IMR-90 (cell line): Measurements from ENCODE around the gene HLA-F. TPM values are rescaled to one million over a fixed set of nuclear protein-coding genes. Genes with fewer than 3 reads are reported as not detected.

Experiments
- ATAC-seq: fragments of 200-7000 bp; cut with Tn5 transposase; 2 replicates; pipeline ENCODE4 v1.9.1; 2020; ENCODE audit warnings: low read depth, mild to moderate bottlenecking, moderate library complexity
- BruUV-seq: library from RNA; stranded (reverse); fragments of 400-500 nt; replicated peaks from 2 replicates; lab custom pipeline; 2021; lab: Mats Ljungman, UMichigan
- CTCF ChIA-PET: fragments of 300-600 bp; formaldehyde crosslinking; extraction: SDS; loops from one replicate; lab custom pipeline; 2021; ENCODE audit warnings: antibody characterized with exemption; lab: Yijun Ruan, JAX
- POLR2A ChIA-PET: fragments of 300-600 bp; sonication (Branson Sonifier 250); formaldehyde crosslinking; loops from one replicate; lab custom pipeline; 2022; ENCODE audit warnings: antibody characterized with exemption; ENCODE audit not compliant: unreplicated experiment; lab: Charles Lee
- DNase-seq: peaks from one replicate; pipeline ENCODE4 v3.0.0; 2013
- H2AFZ ChIP-seq: replicated peaks from 2 replicates; pipeline ENCODE3; 2013; ENCODE audit warnings: low read length, mild to moderate bottlenecking; ENCODE audit not compliant: poor library complexity
- H2AK5ac ChIP-seq: 2 replicates; pipeline ENCODE4 v1.6.1; 2013; ENCODE audit warnings: low read depth, low read length, inconsistent platforms
- H2AK9ac ChIP-seq: replicated peaks from 2 replicates; pipeline ENCODE3; 2013; ENCODE audit warnings: mild to moderate bottlenecking, low read depth, low read length, moderate library complexity; ENCODE audit not compliant: poor library complexity
- H2BK120ac ChIP-seq: 2 replicates; pipeline ENCODE4 v1.6.1; 2013; ENCODE audit warnings: low read depth, low read length, inconsistent platforms
- H2BK15ac ChIP-seq: 3 replicates; pipeline ENCODE4 v1.6.1; 2013; ENCODE audit warnings: low read depth, low read length, inconsistent platforms
- H2BK20ac ChIP-seq: 2 replicates; pipeline ENCODE4 v1.6.1; 2013; ENCODE audit warnings: low read depth, mild to moderate bottlenecking, inconsistent platforms, low read length, moderate library complexity
- H2BK5ac ChIP-seq: 2 replicates; pipeline ENCODE4 v1.6.1; 2013; ENCODE audit warnings: mild to moderate bottlenecking, low read depth, low read length, inconsistent platforms; ENCODE audit not compliant: poor library complexity, severe bottlenecking
- H3K14ac ChIP-seq: replicated peaks from 2 replicates; pipeline ENCODE4 v1.6.1; 2013; ENCODE audit warnings: low read depth, low read length, inconsistent platforms
- H3K18ac ChIP-seq: 2 replicates; pipeline ENCODE4 v1.6.1; 2013; ENCODE audit warnings: low read depth, low read length, control low read depth
- H3K23ac ChIP-seq: 2 replicates; pipeline ENCODE4 v1.6.1; 2013; ENCODE audit warnings: low read depth, low read length, inconsistent platforms
- H3K27ac ChIP-seq: 2 replicates; pipeline ENCODE4 v1.5.1; 2013; ENCODE audit warnings: mild to moderate bottlenecking, control low read depth, low read length; ENCODE audit not compliant: insufficient read depth
- H3K27me3 ChIP-seq: 2 replicates; pipeline ENCODE4 v1.6.1; 2013; ENCODE audit warnings: low read length; ENCODE audit not compliant: control insufficient read depth, insufficient read depth
- H3K36me3 ChIP-seq: 2 replicates; pipeline ENCODE4 v1.6.1; 2013; ENCODE audit warnings: low read length, mixed read lengths; ENCODE audit not compliant: control insufficient read depth, insufficient read depth
- H3K4ac ChIP-seq: 2 replicates; pipeline ENCODE4 v1.6.1; 2013; ENCODE audit warnings: low read depth, low read length, inconsistent platforms
- H3K4me1 ChIP-seq: 2 replicates; pipeline ENCODE4 v1.6.1; 2013; ENCODE audit warnings: low read length, mixed read lengths; ENCODE audit not compliant: control insufficient read depth, insufficient read depth
- H3K4me2 ChIP-seq: 2 replicates; pipeline ENCODE4 v1.6.1; 2013; ENCODE audit warnings: low read depth, mild to moderate bottlenecking, control low read depth, low read length, moderate library complexity
- H3K4me3 ChIP-seq: 2 replicates; pipeline ENCODE4 v1.5.1; 2013; ENCODE audit warnings: low read depth, mild to moderate bottlenecking, control low read depth, low read length, moderate library complexity; ENCODE audit not compliant: insufficient read depth
- H3K56ac ChIP-seq: 2 replicates; pipeline ENCODE4 v1.6.1; 2013; ENCODE audit warnings: low read length, inconsistent platforms; ENCODE audit not compliant: insufficient read depth; ENCODE audit errors: extremely low read depth
- H3K79me1 ChIP-seq, 2 experiments: 2 replicates each; pipeline ENCODE4 v1.6.1; 2013; ENCODE audit warnings: low read length in 2 of 2, inconsistent platforms in 1 of 2, low read depth in 1 of 2
- H3K9ac ChIP-seq: 2 replicates; pipeline ENCODE4 v1.6.1; 2013; ENCODE audit warnings: low read depth, low read length, control low read depth
- H3K9me1 ChIP-seq: 2 replicates; pipeline ENCODE4 v1.6.1; 2013; ENCODE audit warnings: low read length, inconsistent platforms; ENCODE audit not compliant: insufficient read depth
- H3K9me3 ChIP-seq: 2 replicates; pipeline ENCODE4 v1.6.1; 2013; ENCODE audit warnings: low read length; ENCODE audit not compliant: control insufficient read depth, insufficient read depth
- H4K20me1 ChIP-seq: 2 replicates; pipeline ENCODE4 v1.6.1; 2013; ENCODE audit warnings: low read length, inconsistent platforms; ENCODE audit not compliant: insufficient read depth
- H4K5ac ChIP-seq: 2 replicates; pipeline ENCODE4 v1.6.1; 2013; ENCODE audit warnings: mild to moderate bottlenecking, low read depth, low read length, control low read depth
- H4K8ac ChIP-seq, 2 experiments: 2 replicates each; pipeline ENCODE4 v1.6.1; 2013; ENCODE audit warnings: low read depth in 2 of 2, low read length in 2 of 2, control low read depth in 1 of 2, inconsistent platforms in 1 of 2
- H4K91ac ChIP-seq: 2 replicates; pipeline ENCODE4 v1.6.1; 2013; ENCODE audit warnings: low read depth, low read length, inconsistent platforms; ENCODE audit not compliant: insufficient read depth
- BHLHE40 ChIP-seq: fragments of 150-350 bp; IDR thresholded peaks from 2 replicates; pipeline ENCODE4 v1.6.1; 2016; ENCODE audit warnings: mild to moderate bottlenecking, low read depth, low read length
- CEBPB ChIP-seq: IDR thresholded peaks from 2 replicates; pipeline ENCODE4 v1.6.1; 2012; ENCODE audit warnings: low read depth, low read length, improper control_type of control experiment
- CHD1 ChIP-seq: IDR thresholded peaks from 2 replicates; pipeline ENCODE4 v1.6.1; 2012; ENCODE audit warnings: low read depth, low read length, improper control_type of control experiment
- CTCF ChIP-seq: conservative IDR thresholded peaks from 2 replicates; pipeline ENCODE4 v1.5.1; 2012; ENCODE audit warnings: mild to moderate bottlenecking, low read depth, low read length, improper control_type of control experiment
- FOS ChIP-seq: fragments of 150-350 bp; IDR thresholded peaks from 2 replicates; pipeline ENCODE4 v1.6.1; 2016; ENCODE audit warnings: low read depth, low read length
- MAFK ChIP-seq: IDR thresholded peaks from 2 replicates; pipeline ENCODE4 v1.6.1; 2012; ENCODE audit warnings: low read depth, low read length, improper control_type of control experiment
- MAZ ChIP-seq: IDR thresholded peaks from 2 replicates; pipeline ENCODE4 v1.6.1; 2012; ENCODE audit warnings: low read depth, mild to moderate bottlenecking, low read length, improper control_type of control experiment, moderate library complexity, borderline replicate concordance
- MXI1 ChIP-seq: IDR thresholded peaks from 2 replicates; pipeline ENCODE4 v1.6.1; 2012; ENCODE audit warnings: low read depth, mild to moderate bottlenecking, low read length, moderate library complexity, borderline replicate concordance
- NFE2L2 ChIP-seq: fragments of 150-350 bp; IDR thresholded peaks from 2 replicates; pipeline ENCODE4 v1.6.1; 2016; ENCODE audit warnings: low read depth, mild to moderate bottlenecking, low read length
- POLR2A ChIP-seq: IDR thresholded peaks from 2 replicates; pipeline ENCODE4 v1.6.1; 2012; ENCODE audit warnings: mild to moderate bottlenecking, low read depth, low read length
- RAD21 ChIP-seq: IDR thresholded peaks from 2 replicates; pipeline ENCODE4 v1.6.1; 2012; ENCODE audit warnings: low read length, improper control_type of control experiment
- RCOR1 ChIP-seq: IDR thresholded peaks from 2 replicates; pipeline ENCODE4 v1.6.1; 2012; ENCODE audit warnings: mild to moderate bottlenecking, low read length, improper control_type of control experiment; ENCODE audit not compliant: insufficient replicate concordance
- RFX5 ChIP-seq: IDR thresholded peaks from 2 replicates; pipeline ENCODE4 v1.8.0; 2012; ENCODE audit warnings: low read depth, mild to moderate bottlenecking, low read length, moderate library complexity
- SMC3 ChIP-seq: fragments of 150-350 bp; IDR thresholded peaks from 2 replicates; pipeline ENCODE4 v1.6.1; 2016; ENCODE audit warnings: low read depth, mild to moderate bottlenecking, antibody characterized with exemption, low read length, moderate library complexity
- WGBS, 2 experiments: methylation state at CpG; one replicate each; pipeline versions ENCODE4 v1.1.5 to v1.1.7; 2013; ENCODE audit warnings: missing lambda C conversion rate in 2 of 2; ENCODE audit not compliant: insufficient read length in 1 of 2; ENCODE audit errors: extremely low coverage in 2 of 2; 5-methylcytosine and 5-hydroxymethylcytosine counted together
- dilution Hi-C: fragments of 300-500 bp; cut with HindIII; formaldehyde crosslinking; loops from one replicate; pipeline ENCODE4 v1.14.3; 2018; ENCODE audit warnings: low sequenced_read_pairs; ENCODE audit not compliant: unreplicated experiment
- in situ Hi-C: fragments of 300-500 bp; cut with MboI; formaldehyde crosslinking; loops from 3 replicates; pipeline ENCODE4 v1.14.3; 2019; ENCODE audit warnings: low sequenced_read_pairs, inconsistent platforms, mixed read lengths
- intact Hi-C: fragments of 100-400 bp; cut with micrococcal nuclease; formaldehyde crosslinking; loops from 2 replicates; pipeline ENCODE4 v1.10.0; 2022
- polyA plus RNA-seq, 3 experiments: library from polyadenylated mRNA; depleted of rRNA; stranded (reverse); fragments of >200 nt; gene quantifications; 2 replicates each; pipeline ENCODE4 v1.2.3, GENCODE V29; 2012; ENCODE audit warnings: low replicate concordance in 1 of 3
- total RNA-seq: library from RNA; depleted of rRNA; stranded (reverse); fragments of >200 nt; gene quantifications from 2 replicates; pipeline ENCODE4 v1.2.3, GENCODE V29; 2012
- TF ChIP-seq, protein P1 (sequence below): fragments of 150-350 bp; IDR thresholded peaks from 2 replicates; pipeline ENCODE4 v1.6.1; 2016; ENCODE audit warnings: low read depth, mild to moderate bottlenecking, low read length, moderate library complexity, borderline replicate concordance
- TF ChIP-seq, protein P2 (sequence below): fragments of 150-350 bp; IDR thresholded peaks from 2 replicates; pipeline ENCODE4 v1.6.1; 2017; ENCODE audit warnings: mild to moderate bottlenecking, antibody characterized with exemption, low read length, low read depth

Gene HLA-F
- total and polyA plus RNA-seq, 2 of the 4 experiments (the other 2 are of a cell fraction): not detected

DNA sequence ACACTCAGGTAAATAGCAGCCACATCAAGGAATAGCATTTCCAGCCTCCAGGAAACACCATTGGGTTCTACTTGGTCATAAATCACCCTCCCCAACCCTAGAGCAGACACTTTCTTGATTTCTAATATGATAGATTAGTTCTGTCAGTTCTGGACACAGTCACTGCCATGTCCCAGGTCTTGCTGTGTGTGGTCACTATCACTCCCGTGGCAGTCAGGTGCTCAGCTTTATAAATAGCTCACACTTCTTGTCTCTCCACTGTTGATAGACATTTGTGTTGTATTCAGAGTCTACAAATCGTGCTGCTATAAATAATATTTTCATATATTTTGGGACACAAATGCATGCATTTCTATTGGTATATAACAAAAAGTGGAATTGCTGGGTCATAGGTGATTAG is 13.3 kb downstream of the HLA-F start:
- Histone ChIP-seq H3K36me3 (no peaks in the 10 kb centered on the region), H2BK20ac (no peak overlapping the region), H3K9me1 (no peaks in the 10 kb centered on the region; the same call in 1 of the 2 replicates), H3K9me3 (no peaks in the 10 kb centered on the region), H3K56ac (no peak overlapping the region), H3K4me1 (peaks cover 5% of the 10 kb centered on the region; the same call in 1 of the 2 replicates), H3K27ac (no peak overlapping the region), H3K79me1 (no peaks in the 10 kb centered on the region), H4K91ac (no peak overlapping the region), H4K5ac (no peak overlapping the region), H4K20me1 (peaks cover 2% of the 10 kb centered on the region; the same call in 1 of the 2 replicates), H3K23ac (no peak overlapping the region), H2AK5ac (no peak overlapping the region), H3K9ac (no peak overlapping the region), H4K8ac (no peak overlapping the region), H2BK15ac (no peak overlapping the region), H2BK5ac (no peak overlapping the region), H2AK9ac (no peak overlapping the region), H3K4me2 (no peak overlapping the region), H2AFZ (no peak overlapping the region), H3K4me3 (no peak overlapping the region), H2BK120ac (no peak overlapping the region), H3K4ac (no peak overlapping the region), H3K27me3 (no peaks in the 10 kb centered on the region; the same call in 1 of the 2 replicates), H3K14ac (no peak overlapping the region), H3K18ac (no peak overlapping the region)
- BruUV-seq: no TSS peak
- TF ChIP-seq RCOR1: no peak
- no peak for TF ChIP-seq MAFK
- no peak for TF ChIP-seq CHD1
- TF ChIP-seq RFX5: no peak
- TF ChIP-seq, protein P1, sequence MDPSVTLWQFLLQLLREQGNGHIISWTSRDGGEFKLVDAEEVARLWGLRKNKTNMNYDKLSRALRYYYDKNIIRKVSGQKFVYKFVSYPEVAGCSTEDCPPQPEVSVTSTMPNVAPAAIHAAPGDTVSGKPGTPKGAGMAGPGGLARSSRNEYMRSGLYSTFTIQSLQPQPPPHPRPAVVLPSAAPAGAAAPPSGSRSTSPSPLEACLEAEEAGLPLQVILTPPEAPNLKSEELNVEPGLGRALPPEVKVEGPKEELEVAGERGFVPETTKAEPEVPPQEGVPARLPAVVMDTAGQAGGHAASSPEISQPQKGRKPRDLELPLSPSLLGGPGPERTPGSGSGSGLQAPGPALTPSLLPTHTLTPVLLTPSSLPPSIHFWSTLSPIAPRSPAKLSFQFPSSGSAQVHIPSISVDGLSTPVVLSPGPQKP: no peak
- no peak for TF ChIP-seq FOS
- TF ChIP-seq NFE2L2: no peak
- TF ChIP-seq, protein P2, sequence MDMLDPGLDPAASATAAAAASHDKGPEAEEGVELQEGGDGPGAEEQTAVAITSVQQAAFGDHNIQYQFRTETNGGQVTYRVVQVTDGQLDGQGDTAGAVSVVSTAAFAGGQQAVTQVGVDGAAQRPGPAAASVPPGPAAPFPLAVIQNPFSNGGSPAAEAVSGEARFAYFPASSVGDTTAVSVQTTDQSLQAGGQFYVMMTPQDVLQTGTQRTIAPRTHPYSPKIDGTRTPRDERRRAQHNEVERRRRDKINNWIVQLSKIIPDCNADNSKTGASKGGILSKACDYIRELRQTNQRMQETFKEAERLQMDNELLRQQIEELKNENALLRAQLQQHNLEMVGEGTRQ: no peak
- TF ChIP-seq BHLHE40: no peak
- no peak for TF ChIP-seq MAZ
- TF ChIP-seq CEBPB: no peak
- TF ChIP-seq SMC3: no peak
- TF ChIP-seq MXI1: no peak
- TF ChIP-seq CTCF: no peak
- no peak for TF ChIP-seq RAD21
- no peak for TF ChIP-seq POLR2A
- in situ Hi-C loops: loop anchor here (10.0 to 25.0 kb wide), 2 partner anchors 98 to 276 kb away; no protein-coding TSS in a partner anchor
- intact Hi-C loops: loop anchor here (5.0 kb wide), 1 partner anchor 286 kb away; no protein-coding TSS in a partner anchor
- dilution Hi-C loops: no loop called here
- ATAC-seq (no peak), DNase-seq (no peak)
- ChIA-PET POLR2A (no interaction called here), CTCF (interaction anchor here (0.7 kb wide), 1 partner anchor 898 kb away, joined by 7 read pairs; no protein-coding TSS in a partner anchor)
- no CpG with 5 or more reads among the region's 2 CpGs for WGBS, 2 experiments
